OCI-LY3 (cell line): ENCODE data around the gene VSX1.

Experiments used
- CTCF ChIP-seq: fragments of 200-600, 300-600 bp; sonication (generic); IDR thresholded peaks from 2 replicates; pipeline ENCODE4 v1.5.1; 2014; ENCODE audit warnings: antibody characterized with exemption, low read length, low read depth
- EZH2phosphoT487 ChIP-seq: fragments of 200-600 bp; shearing (Covaris generic); IDR thresholded peaks from 2 replicates; pipeline ENCODE4 v1.6.1; 2018; ENCODE audit warnings: antibody characterized with exemption, mixed run types, low read depth

GRCh38 chr20:25064561-25065071, 17.3 kb downstream of the VSX1 start:
- TF ChIP-seq CTCF: no peak
- TF ChIP-seq EZH2phosphoT487: no peak
